Epithelial cell of prostate (primary cell): ENCODE measurements around the gene ZNF428.

Source experiments
- DNase-seq: peaks from one replicate; pipeline ENCODE4 v3.0.0-alpha.2; 2011; ENCODE audit warnings: low read depth, low spot score
- H3K27ac ChIP-seq: fragments of 450-650 bp; 2 replicates; pipeline ENCODE4 v1.5.1; 2017; ENCODE audit warnings: mild to moderate bottlenecking

Gene ZNF428

GRCh38 chr19:43574424-43575155 is 44.8 kb downstream of the ZNF428 start:
- DNase-seq, result peak; percentile 14
- H3K27ac ChIP-seq, result peak overlapping the region; percentile 53

DNA sequence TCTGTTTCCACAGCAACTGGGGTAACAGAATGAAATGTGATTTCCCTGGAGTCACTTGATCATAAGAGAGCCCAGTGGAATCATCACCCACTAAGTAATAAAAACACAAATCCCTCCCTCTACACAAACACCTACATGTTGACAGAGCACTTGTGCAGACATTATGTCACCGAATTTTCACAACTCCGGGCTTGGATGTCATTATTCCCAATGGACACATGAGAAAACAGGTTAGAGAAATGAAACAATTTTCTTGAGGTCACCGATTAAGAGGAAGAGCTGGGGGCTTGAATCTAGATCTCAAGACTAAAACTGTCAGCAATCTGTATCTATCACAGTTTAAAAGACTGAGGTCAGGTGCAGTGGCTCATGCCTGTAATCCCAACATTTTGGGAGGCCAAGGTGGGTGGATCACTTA is 47.2 kb downstream of the ZNF428 start:
- no peak overlapping the region for H3K27ac ChIP-seq
- no peak for DNase-seq

GRCh38 chr19:43570174-43570791 is 49.1 kb downstream of the ZNF428 start:
- H3K27ac ChIP-seq, result no peak overlapping the region
- peak; percentile 51 for DNase-seq

GRCh38 chr19:43569657-43570056 is 49.8 kb downstream of the ZNF428 start:
- no peak for DNase-seq
- no peak overlapping the region for H3K27ac ChIP-seq

DNA sequence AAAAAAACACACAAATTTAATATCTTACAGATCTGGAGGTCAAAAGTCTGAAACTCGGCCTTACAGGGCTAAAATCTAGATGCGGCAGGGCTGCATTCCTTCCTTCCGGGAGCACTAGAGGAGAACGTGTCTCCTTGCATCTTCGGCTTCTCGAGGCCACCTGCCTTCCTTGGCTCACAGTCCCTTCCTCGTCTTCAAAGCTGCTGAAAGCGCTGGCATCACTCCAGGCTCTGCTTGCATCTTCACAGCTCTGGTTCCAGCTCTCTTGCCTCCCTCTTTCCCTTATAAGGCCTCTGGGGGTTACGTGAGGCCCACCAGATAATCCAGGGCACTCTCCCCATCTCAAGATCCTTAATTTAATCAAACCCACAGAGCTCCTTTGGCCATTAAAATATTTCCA is 54.6 kb downstream of the ZNF428 start:
- no peak overlapping the region for H3K27ac ChIP-seq
- DNase-seq, result no peak

DNA sequence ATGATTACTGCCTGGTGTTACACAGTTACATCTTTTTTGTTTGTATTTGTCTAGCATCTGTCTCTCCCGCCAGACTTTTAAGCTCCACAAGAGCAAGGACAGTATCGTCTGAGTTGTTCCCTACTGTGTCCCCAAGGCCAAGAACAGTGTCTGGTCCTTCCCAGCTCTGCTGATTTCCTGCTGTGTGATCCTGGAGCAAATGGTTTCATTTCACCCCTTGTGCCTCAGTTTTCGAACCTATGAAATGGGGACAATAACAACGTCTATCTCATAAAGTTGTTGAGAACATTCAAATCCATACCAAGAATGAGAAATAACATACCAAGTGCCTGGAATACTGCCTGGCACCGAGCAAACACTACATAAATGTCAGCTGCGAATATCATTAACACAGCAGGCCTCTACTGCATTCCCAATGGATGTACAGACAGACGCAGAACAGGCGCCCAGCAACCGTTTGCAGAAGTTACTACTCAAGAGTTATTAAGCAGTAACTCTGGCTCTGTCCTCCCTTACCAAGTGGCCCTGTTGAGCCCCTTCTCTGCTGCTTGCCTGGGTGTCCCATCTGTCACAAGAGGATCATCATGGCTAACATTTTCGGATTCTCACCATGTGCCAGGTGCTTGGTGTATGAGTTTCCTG is 55.5 kb downstream of the ZNF428 start:
- DNase-seq, result no peak
- H3K27ac ChIP-seq, result no peak overlapping the region

- DNase-seq, result no peak
- peak overlapping the region; percentile 50 for H3K27ac ChIP-seq
Measured at GRCh38 chr19:43562698-43563241, 56.7 kb downstream of the ZNF428 start.

GRCh38 chr19:43562226-43562697 is 57.2 kb downstream of the ZNF428 start:
- DNase-seq, result no peak
- H3K27ac ChIP-seq, result peak overlapping the region; percentile 50

GRCh38 chr19:43561139-43561970 is 58.1 kb downstream of the ZNF428 start:
- no peak overlapping the region for H3K27ac ChIP-seq
- DNase-seq, result no peak

DNA sequence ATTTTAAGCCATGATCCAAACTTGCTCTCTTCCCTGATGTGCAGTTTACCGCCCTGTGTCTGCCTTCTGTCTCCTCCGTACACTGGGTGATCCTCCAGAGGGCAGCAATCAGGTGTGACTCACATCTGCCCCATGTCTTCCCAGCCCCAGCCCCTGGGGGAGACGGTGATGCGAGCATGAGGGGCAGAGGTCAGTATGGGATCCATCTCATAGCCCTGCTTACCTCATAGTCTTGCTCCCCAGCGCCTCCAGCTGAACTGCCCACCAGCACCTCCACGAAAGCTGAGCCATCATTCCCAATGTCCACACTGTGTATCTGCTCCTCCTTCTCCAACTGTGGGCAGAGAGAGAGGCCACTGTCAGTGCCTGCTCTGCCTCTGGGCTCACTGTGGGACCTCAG is 58.7 kb downstream of the ZNF428 start:
- no peak for DNase-seq
- H3K27ac ChIP-seq, result no peak overlapping the region
